ENCODE results near the gene PPP2R3B. TPM values are rescaled to one million over a fixed set of nuclear protein-coding genes. Genes with fewer than 3 reads are reported as not detected.
"Not testable (repeated sequence)": the region's sequence is repeated elsewhere in the genome, so short reads cannot be mapped to it uniquely, and the experiment has no call there.

Gene PPP2R3B
- total RNA-seq, 4 donors from 2014 or later: 9.7 to 15.2 (median 12.3) TPM

DNA sequence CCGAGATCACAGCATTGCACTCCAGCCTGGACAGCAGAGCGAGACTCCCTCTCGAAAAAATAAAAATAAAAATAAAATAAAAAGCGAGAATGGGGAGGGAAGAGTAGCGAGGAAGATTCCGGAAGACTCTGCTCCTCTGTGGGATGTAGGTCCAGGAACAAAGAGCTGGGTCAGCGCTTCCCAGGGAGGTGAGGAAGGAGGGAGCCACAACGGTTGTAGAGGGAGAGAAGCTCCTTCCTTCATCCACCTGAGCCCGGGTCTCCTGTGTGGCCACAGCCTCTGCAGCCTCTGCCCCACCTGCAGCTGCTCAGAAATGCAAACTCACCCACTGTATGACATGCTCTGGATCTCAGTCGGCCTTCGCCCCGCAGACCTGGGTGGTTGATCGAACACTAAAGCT is 3.8 kb upstream of the PPP2R3B start:
- Histone ChIP-seq H3K4me3 (replicated peaks in 1 of 3) (no peak overlapping the region), H3K27ac (no peak overlapping the region), H3K4me1 (peaks cover 4 to 19% of the 10 kb centered on the region in 2 donors), H3K36me3 (no peaks in the 10 kb centered on the region), H3K9me3 (no peaks in the 10 kb centered on the region), H3K27me3 (no peaks in the 10 kb centered on the region)
- intact Hi-C loops (cut with DNase I): no loop called here
- no peak for TF ChIP-seq POLR2A (IDR thresholded peaks at IDR 0.05)
- TF ChIP-seq, protein P1, sequence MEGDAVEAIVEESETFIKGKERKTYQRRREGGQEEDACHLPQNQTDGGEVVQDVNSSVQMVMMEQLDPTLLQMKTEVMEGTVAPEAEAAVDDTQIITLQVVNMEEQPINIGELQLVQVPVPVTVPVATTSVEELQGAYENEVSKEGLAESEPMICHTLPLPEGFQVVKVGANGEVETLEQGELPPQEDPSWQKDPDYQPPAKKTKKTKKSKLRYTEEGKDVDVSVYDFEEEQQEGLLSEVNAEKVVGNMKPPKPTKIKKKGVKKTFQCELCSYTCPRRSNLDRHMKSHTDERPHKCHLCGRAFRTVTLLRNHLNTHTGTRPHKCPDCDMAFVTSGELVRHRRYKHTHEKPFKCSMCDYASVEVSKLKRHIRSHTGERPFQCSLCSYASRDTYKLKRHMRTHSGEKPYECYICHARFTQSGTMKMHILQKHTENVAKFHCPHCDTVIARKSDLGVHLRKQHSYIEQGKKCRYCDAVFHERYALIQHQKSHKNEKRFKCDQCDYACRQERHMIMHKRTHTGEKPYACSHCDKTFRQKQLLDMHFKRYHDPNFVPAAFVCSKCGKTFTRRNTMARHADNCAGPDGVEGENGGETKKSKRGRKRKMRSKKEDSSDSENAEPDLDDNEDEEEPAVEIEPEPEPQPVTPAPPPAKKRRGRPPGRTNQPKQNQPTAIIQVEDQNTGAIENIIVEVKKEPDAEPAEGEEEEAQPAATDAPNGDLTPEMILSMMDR (IDR thresholded peaks at IDR 0.05): no peak
- WGBS, 2 donors: 96% methylated on average over 12 to 13 of the region's 13 CpGs
- no peak for DNase-seq

DNA sequence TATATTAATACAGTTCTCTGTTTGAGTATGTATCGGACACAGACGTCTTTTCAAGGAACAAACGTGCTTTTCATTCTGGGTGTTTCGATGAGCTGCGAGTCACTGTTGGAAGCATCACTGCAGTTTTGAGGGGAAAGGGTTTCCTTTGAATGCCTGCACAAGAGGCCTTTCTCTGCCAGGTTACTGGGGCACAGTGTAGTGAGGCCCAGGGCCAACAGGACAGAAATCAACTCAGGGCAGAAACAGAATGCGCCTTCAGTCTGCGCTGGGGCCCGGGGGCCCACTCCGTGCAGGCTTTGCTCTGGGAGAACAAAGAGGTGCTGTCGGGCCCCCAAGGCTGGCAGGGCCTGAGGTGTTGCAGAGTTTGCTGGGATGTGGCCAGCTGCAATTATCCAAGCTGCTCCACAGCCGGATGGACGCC is 2.3 kb upstream of the PPP2R3B start:
- H3K27ac ChIP-seq: peak overlapping the region; percentile 66 to 79 (median 75)
- 24 to 45% methylated on average over 12 of the region's 12 CpGs for WGBS, 2 donors
- peak; percentile 86 to 87 for DNase-seq

DNA sequence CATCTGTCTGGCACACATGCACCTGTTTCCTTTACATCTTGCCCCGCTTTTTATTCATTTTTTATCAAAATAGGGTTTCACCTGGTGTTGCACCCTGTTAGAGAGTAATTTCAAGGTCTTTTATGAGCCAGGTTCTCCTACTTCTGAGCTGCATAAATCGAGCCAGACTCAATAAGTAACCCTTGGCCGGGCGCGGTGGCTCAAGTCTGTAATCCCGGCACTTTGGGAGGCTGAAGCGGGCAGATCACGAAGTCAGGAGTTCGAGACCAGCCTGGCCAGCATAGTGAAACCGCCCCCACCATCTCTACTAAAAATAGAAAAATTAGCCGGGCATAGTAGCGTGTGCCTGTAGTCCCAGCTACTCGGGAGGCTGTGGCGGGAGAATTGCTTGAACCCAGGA is 1.0 kb upstream of the PPP2R3B start:
- intact Hi-C loops (cut with DNase I): loop anchor here (5.0 kb wide), 1 partner anchor 70 kb away; the partner anchor contains the start of gene GTPBP6
- 76 to 78% methylated on average over 14 of the region's 14 CpGs for WGBS, 2 donors
- Histone ChIP-seq H3K4me3 (replicated peaks in 1 of 3) (peak overlapping the region in 1 of 3 donors; percentile 98), H3K4me1 (peaks cover 4 to 19% of the 10 kb centered on the region in 2 donors), H3K9me3 (no peaks in the 10 kb centered on the region), H3K36me3 (no peaks in the 10 kb centered on the region), H3K27ac (peak overlapping the region; percentile 47 to 100 (median 99)), H3K27me3 (no peaks in the 10 kb centered on the region)
- TF ChIP-seq POLR2A (IDR thresholded peaks at IDR 0.05): no peak
- TF ChIP-seq, protein P1 (IDR thresholded peaks at IDR 0.05): no peak
- no peak for DNase-seq

More for the DNA sequence above, 2.3 kb upstream of the PPP2R3B start:
- TF ChIP-seq, protein P1 (IDR thresholded peaks at IDR 0.05): no peak
- TF ChIP-seq POLR2A (IDR thresholded peaks at IDR 0.05): no peak
- intact Hi-C loops (cut with DNase I): loop anchor here (5.0 kb wide), 1 partner anchor 72 kb away; the partner anchor contains the start of gene GTPBP6
- no peaks in the 10 kb centered on the region for H3K36me3 ChIP-seq
- no peak overlapping the region for H3K4me3 ChIP-seq (replicated peaks in 1 of 3)
- H3K27me3 ChIP-seq: no peaks in the 10 kb centered on the region
- H3K9me3 ChIP-seq: no peaks in the 10 kb centered on the region
- peaks cover 4 to 19% of the 10 kb centered on the region in 2 donors for H3K4me1 ChIP-seq

DNA sequence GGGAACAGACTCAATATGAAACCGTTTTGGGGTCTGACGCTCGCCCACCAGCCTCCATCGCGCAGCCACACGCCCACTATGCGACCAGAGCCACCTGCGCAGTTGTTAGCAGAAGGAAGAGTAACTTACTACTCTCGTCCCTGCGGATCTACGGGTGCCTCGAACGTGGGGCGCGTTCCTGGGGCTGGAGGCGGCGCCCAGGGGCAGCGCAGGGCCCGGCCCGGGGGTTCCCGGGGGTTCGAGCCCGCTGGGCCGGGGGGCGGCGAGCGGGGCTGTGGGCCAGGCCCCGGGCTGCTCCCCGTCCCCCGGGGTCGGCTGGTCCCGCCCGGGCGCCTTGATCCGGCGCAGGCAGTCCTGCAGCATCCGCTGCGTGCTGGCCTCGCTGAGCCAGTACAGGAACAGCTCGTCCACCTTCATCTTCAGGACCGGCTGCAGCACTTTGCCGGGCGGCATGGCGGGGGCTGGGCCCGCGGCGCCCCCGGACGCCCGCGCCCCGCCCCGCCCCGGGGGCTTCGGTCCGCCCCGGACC is 404 bp downstream of the PPP2R3B start:
- WGBS, 2 donors: 0 to 1% methylated on average over 8 of the region's 57 CpGs
- Histone ChIP-seq H3K27me3 (no peaks in the 10 kb centered on the region), H3K4me1 (peaks cover 4 to 19% of the 10 kb centered on the region in 2 donors), H3K4me3 (replicated peaks in 1 of 3) (peak overlapping the region; percentile 87 to 98 (median 98)), H3K9me3 (no peaks in the 10 kb centered on the region), H3K27ac (no peak overlapping the region), H3K36me3 (no peaks in the 10 kb centered on the region)
- intact Hi-C loops (cut with DNase I): loop anchor here (5.0 kb wide), 1 partner anchor 69 kb away; the partner anchor contains the start of gene GTPBP6
- peak in 1 of 2 donors; percentile 13 for DNase-seq
- TF ChIP-seq, protein P1 (IDR thresholded peaks at IDR 0.05): no peak
- no peak for TF ChIP-seq POLR2A (IDR thresholded peaks at IDR 0.05)

DNA sequence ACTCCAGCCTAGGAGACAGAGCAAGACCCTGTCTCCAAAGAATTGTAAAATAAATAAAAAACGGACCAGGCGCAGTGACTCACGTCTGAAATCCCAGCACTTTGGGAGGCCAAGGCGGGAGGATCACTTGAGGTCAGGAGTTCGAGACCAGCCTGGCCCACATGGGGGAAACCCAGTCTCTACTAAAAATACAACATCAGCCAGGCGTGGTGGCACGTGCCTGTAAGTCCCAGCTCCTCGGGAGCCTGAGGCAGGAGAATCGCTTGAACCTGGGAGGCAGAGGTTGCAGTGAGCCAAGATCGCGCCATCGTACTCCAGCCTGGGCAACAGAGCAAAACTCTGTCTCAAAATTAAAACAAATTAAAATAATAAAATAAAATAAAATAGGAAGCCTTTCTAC is 971 bp downstream of the PPP2R3B start:
- intact Hi-C loops (cut with DNase I): loop anchor here (5.0 kb wide), 1 partner anchor 68 kb away; the partner anchor contains the start of gene GTPBP6
- H3K9me3 ChIP-seq, H3K27ac ChIP-seq, DNase-seq, H3K36me3 ChIP-seq, H3K27me3 ChIP-seq: not testable (repeated sequence)
- WGBS, 2 donors: 57 to 60% methylated on average over 12 of the region's 12 CpGs
- H3K4me3 ChIP-seq (replicated peaks in 1 of 3): peak overlapping the region in 1 of 3 donors; percentile 98
- H3K4me1 ChIP-seq: peaks cover 4 to 19% of the 10 kb centered on the region in 2 donors
